CD14-positive monocyte (primary cell): ENCODE results near the gene FAM193A. TPM values are rescaled to one million over a fixed set of nuclear protein-coding genes. Genes with fewer than 3 reads are reported as not detected.

ENCODE experiments used
- DNase-seq, 3 donors: peaks; one replicate each; pipeline ENCODE4 v3.0.0-alpha.2; 2011 to 2022
- H2AFZ ChIP-seq: 2 replicates; pipeline ENCODE4 v1.6.0; 2012; ENCODE audit warnings: mild to moderate bottlenecking, low read depth, low read length, inconsistent platforms; ENCODE audit not compliant: insufficient read depth, poor library complexity, severe bottlenecking
- H3K27ac ChIP-seq, 2 donors: 1 replicate in 1 of 2; 2 replicates in 1 of 2; pipeline ENCODE4 v1.5.1; 2012 to 2013; ENCODE audit warnings: low read length in 2 of 2, control low read depth in 1 of 2, inconsistent platforms in 1 of 2, low read depth in 1 of 2, mild to moderate bottlenecking in 1 of 2
- H3K27me3 ChIP-seq, 2 donors: one replicate each; pipeline versions ENCODE4 v1.6.0 to v1.6.1; 2011 to 2013; ENCODE audit warnings: low read length in 2 of 2; ENCODE audit not compliant: control insufficient read depth in 2 of 2, insufficient read depth in 2 of 2
- H3K36me3 ChIP-seq, 2 donors: replicated peaks in 1 of 2; 1 replicate in 1 of 2; 2 replicates in 1 of 2; pipeline versions ENCODE4 v1.5.1 to v1.6.1; 2012 to 2013; ENCODE audit warnings: low read length in 2 of 2, control low read depth in 1 of 2, inconsistent platforms in 1 of 2, mild to moderate bottlenecking in 1 of 2; ENCODE audit not compliant: insufficient read depth in 2 of 2, control insufficient read depth in 1 of 2
- H3K4me1 ChIP-seq, 2 donors: 1 replicate in 1 of 2; 2 replicates in 1 of 2; pipeline versions ENCODE4 v1.5.1 to v1.6.1; 2012 to 2013; ENCODE audit warnings: low read length in 2 of 2, control low read depth in 1 of 2, inconsistent platforms in 1 of 2, mild to moderate bottlenecking in 1 of 2, moderate library complexity in 1 of 2; ENCODE audit not compliant: insufficient read depth in 2 of 2, control insufficient read depth in 1 of 2
- H3K4me2 ChIP-seq: replicated peaks from 2 replicates; pipeline ENCODE3; 2012; ENCODE audit warnings: low read length, moderate library complexity, mild to moderate bottlenecking; ENCODE audit not compliant: poor library complexity, severe bottlenecking; ENCODE audit errors: extremely low read depth
- H3K4me3 ChIP-seq, 3 experiments: fragments of 200-600 bp in 1 of 3; sonication (generic) in 1 of 3; replicated peaks in 1 of 3; 1 replicate in 2 of 3; 2 replicates in 1 of 3; pipeline ENCODE4 v1.5.1; 2011 to 2013; ENCODE audit warnings: low read length in 3 of 3, mild to moderate bottlenecking in 3 of 3, control low read depth in 2 of 3, low read depth in 2 of 3, inconsistent platforms in 1 of 3, moderate library complexity in 1 of 3
- H3K79me2 ChIP-seq: 2 replicates; pipeline ENCODE4 v1.6.0; 2012; ENCODE audit warnings: mild to moderate bottlenecking, control low read depth, inconsistent platforms, low read length, moderate library complexity; ENCODE audit not compliant: insufficient read depth
- H3K9ac ChIP-seq: 2 replicates; pipeline ENCODE4 v1.6.0; 2017; ENCODE audit warnings: low read length, mild to moderate bottlenecking; ENCODE audit not compliant: insufficient read depth, poor library complexity, severe bottlenecking
- H3K9me3 ChIP-seq, 2 donors: replicated peaks in 1 of 2; 1 replicate in 1 of 2; 2 replicates in 1 of 2; pipeline versions ENCODE4 v1.5.1 to v1.6.1; 2012 to 2013; ENCODE audit warnings: low read length in 2 of 2, control low read depth in 1 of 2; ENCODE audit not compliant: control insufficient read depth in 1 of 2, insufficient read depth in 1 of 2
- H4K20me1 ChIP-seq: 2 replicates; pipeline ENCODE4 v1.6.0; 2012; ENCODE audit warnings: mild to moderate bottlenecking, low read length, control low read depth, moderate library complexity; ENCODE audit not compliant: insufficient read depth
- H3K27ac Mint-ChIP-seq, 7 donors: one replicate each; pipeline ENCODE4 v1.8.0; 2020; ENCODE audit warnings: mild to moderate bottlenecking in 7 of 7, mixed read lengths in 7 of 7, moderate library complexity in 6 of 7, inconsistent platforms in 2 of 7
- H3K27me3 Mint-ChIP-seq, 3 donors: one replicate each; pipeline ENCODE4 v1.8.0; 2021 to 2022; ENCODE audit warnings: low read depth in 3 of 3, mild to moderate bottlenecking in 3 of 3, mixed read lengths in 3 of 3, moderate library complexity in 3 of 3, inconsistent platforms in 1 of 3
- H3K36me3 Mint-ChIP-seq, 2 donors: one replicate each; pipeline ENCODE4 v1.8.0; 2020; ENCODE audit warnings: mixed read lengths in 2 of 2, inconsistent platforms in 1 of 2, mild to moderate bottlenecking in 1 of 2
- H3K4me1 Mint-ChIP-seq: one replicate; pipeline ENCODE4 v1.8.0; 2020; ENCODE audit warnings: mild to moderate bottlenecking, mixed read lengths
- H3K4me3 Mint-ChIP-seq, 2 donors: one replicate each; pipeline ENCODE4 v1.8.0; 2020; ENCODE audit warnings: mild to moderate bottlenecking in 2 of 2, mixed read lengths in 2 of 2, moderate library complexity in 1 of 2
- H3K9me3 Mint-ChIP-seq, 7 donors: one replicate each; pipeline ENCODE4 v1.8.0; 2020 to 2022; ENCODE audit warnings: mixed read lengths in 7 of 7, mild to moderate bottlenecking in 6 of 7, moderate library complexity in 6 of 7, inconsistent platforms in 2 of 7
- WGBS: methylation state at CpG from one replicate; pipeline ENCODE4 v1.1.5; 2013; ENCODE audit warnings: missing lambda C conversion rate; ENCODE audit not compliant: insufficient coverage; 5-methylcytosine and 5-hydroxymethylcytosine counted together
- intact Hi-C, 2 donors: fragments of 100-400 bp; cut with micrococcal nuclease; formaldehyde crosslinking; loops; one replicate each; pipeline versions ENCODE4 v1.15.0 to v1.15.1; 2023
- polyA plus RNA-seq, 3 donors: library from polyadenylated mRNA; depleted of rRNA in 1 of 3; unstranded in 2 of 3; stranded (reverse) in 1 of 3; fragments of 300-500 nt in 2 of 3; fragments of >200 nt in 1 of 3; fragmentation: Illumina TruSeq in 2 of 3; gene quantifications; 1 replicate in 2 of 3; 2 replicates in 1 of 3; pipeline ENCODE4 v1.2.3, GENCODE V29; 2012 to 2021
- TF ChIP-seq, protein P1 (sequence below): fragments of 200-600 bp; IDR thresholded peaks from one replicate; pipeline ENCODE4 v1.8.0; 2022; ENCODE audit warnings: antibody characterized with exemption, mild to moderate bottlenecking

The FAM193A gene
- polyA plus RNA-seq, 3 donors = 0.66 to 11.8 (median 0.82) TPM

- TF ChIP-seq, protein P1, sequence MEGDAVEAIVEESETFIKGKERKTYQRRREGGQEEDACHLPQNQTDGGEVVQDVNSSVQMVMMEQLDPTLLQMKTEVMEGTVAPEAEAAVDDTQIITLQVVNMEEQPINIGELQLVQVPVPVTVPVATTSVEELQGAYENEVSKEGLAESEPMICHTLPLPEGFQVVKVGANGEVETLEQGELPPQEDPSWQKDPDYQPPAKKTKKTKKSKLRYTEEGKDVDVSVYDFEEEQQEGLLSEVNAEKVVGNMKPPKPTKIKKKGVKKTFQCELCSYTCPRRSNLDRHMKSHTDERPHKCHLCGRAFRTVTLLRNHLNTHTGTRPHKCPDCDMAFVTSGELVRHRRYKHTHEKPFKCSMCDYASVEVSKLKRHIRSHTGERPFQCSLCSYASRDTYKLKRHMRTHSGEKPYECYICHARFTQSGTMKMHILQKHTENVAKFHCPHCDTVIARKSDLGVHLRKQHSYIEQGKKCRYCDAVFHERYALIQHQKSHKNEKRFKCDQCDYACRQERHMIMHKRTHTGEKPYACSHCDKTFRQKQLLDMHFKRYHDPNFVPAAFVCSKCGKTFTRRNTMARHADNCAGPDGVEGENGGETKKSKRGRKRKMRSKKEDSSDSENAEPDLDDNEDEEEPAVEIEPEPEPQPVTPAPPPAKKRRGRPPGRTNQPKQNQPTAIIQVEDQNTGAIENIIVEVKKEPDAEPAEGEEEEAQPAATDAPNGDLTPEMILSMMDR = no peak
- H3K27ac ChIP-seq = peak overlapping the region in 1 of 2 donors; percentile 54
- WGBS = no CpG with 5 or more reads among the region's 4 CpGs
- no peaks in the 10 kb centered on the region for H3K27me3 ChIP-seq
- H3K9me3 ChIP-seq = no peaks in the 10 kb centered on the region
- Mint-ChIP-seq H3K36me3 (peaks cover 52 to 84% of the 10 kb centered on the region in 2 donors), H3K4me3 (no peak overlapping the region), H3K27me3 (peaks cover 0 to 2% (median 0%) of the 10 kb centered on the region in 3 donors), H3K4me1 (peaks cover 22% of the 10 kb centered on the region), H3K9me3 (no peaks in the 10 kb centered on the region), H3K27ac (peak overlapping the region in 5 of 7 donors; percentile 2 to 75 (median 37))
- no peaks in the 10 kb centered on the region for H3K79me2 ChIP-seq
- no peak overlapping the region for H3K4me2 ChIP-seq
- H3K9ac ChIP-seq = no peak overlapping the region
- no peak overlapping the region for H3K4me3 ChIP-seq
- DNase-seq = no peak
- intact Hi-C loops = no loop called here
- H4K20me1 ChIP-seq = peaks cover 26% of the 10 kb centered on the region
- H3K36me3 ChIP-seq = peaks cover 32 to 63% of the 10 kb centered on the region in 2 donors
- peaks cover 0 to 9% of the 10 kb centered on the region in 2 donors for H3K4me1 ChIP-seq
- no peak overlapping the region for H2AFZ ChIP-seq
Observed at GRCh38 chr4:2714918-2715317, 178.5 kb downstream of the FAM193A start.

DNA sequence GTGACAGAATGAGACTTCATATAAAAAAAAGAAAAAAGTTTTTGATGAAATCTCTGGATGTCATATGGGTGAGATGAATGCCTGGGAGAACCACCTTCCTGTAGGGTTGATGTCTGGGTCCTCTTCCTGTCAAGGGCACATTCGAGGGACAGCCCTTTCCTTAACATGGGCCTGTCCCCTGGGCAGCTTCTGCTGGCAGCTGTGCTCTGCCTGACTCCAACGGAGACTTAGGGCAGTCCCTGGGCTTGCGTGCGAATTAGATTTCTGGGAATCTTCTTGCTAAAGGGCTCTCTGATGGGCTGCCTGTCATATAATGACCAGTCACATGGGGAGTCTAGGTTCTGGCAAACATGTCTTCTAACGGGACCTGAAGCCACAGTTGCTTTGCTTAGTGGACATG lies 179.0 kb downstream of the FAM193A start:
- WGBS = 82% methylated on average over 4 of the region's 5 CpGs
- peaks cover 57 to 85% of the 10 kb centered on the region in 2 donors for H3K36me3 Mint-ChIP-seq
- peaks cover 37 to 68% of the 10 kb centered on the region in 2 donors for H3K36me3 ChIP-seq

More for the DNA sequence above, 179.0 kb downstream of the FAM193A start:
- intact Hi-C loops = no loop called here
- Mint-ChIP-seq H3K4me3 (no peak overlapping the region), H3K27me3 (peaks cover 0 to 2% (median 0%) of the 10 kb centered on the region in 3 donors), H3K9me3 (no peaks in the 10 kb centered on the region), H3K27ac (peak overlapping the region in 2 of 7 donors; percentile 71 to 75), H3K4me1 (peaks cover 22% of the 10 kb centered on the region)
- Histone ChIP-seq H3K4me2 (no peak overlapping the region), H3K27me3 (no peaks in the 10 kb centered on the region), H3K9me3 (no peaks in the 10 kb centered on the region), H3K4me3 (no peak overlapping the region), H3K27ac (no peak overlapping the region), H3K79me2 (no peaks in the 10 kb centered on the region), H3K9ac (no peak overlapping the region), H3K4me1 (peaks cover 0 to 9% of the 10 kb centered on the region in 2 donors), H2AFZ (no peak overlapping the region), H4K20me1 (peaks cover 26% of the 10 kb centered on the region)
- TF ChIP-seq, protein P1 = no peak
- no peak for DNase-seq
